H1 (cell line): ENCODE measurements around the gene RAB3A. TPM values are rescaled to one million over a fixed set of nuclear protein-coding genes. Genes with fewer than 3 reads are reported as not detected.

Experiments
- CHD7 ChIP-seq: fragments of 300-600 bp; sonication (generic); IDR thresholded peaks from 2 replicates; pipeline ENCODE4 v1.7.1; 2012; ENCODE audit warnings: low read length, moderate library complexity, mild to moderate bottlenecking, inconsistent platforms; ENCODE audit not compliant: insufficient replicate concordance
- polyA plus RNA-seq, 7 experiments: library from polyadenylated mRNA; depleted of rRNA in 3 of 7; stranded (reverse) in 5 of 7; unstranded in 2 of 7; fragments of >200 nt in 5 of 7; fragments of 200-250 nt in 2 of 7; gene quantifications; 1 replicate in 5 of 7; 2 replicates in 1 of 7; 4 replicates in 1 of 7; pipeline versions ENCODE4 v1.2.1 to v1.2.3, GENCODE V29; 2011 to 2013; ENCODE audit warnings: missing spikeins in 2 of 7, mixed read lengths in 2 of 7
- total RNA-seq: library from RNA; stranded (reverse); fragmentation: NEBNext Ultra II Directional; extraction: Animal tissue kit (Norgen Biotek cat#: 25700); gene quantifications from 2 replicates; pipeline ENCODE4 v1.2.1, GENCODE V29; 2021

The RAB3A gene
- total and polyA plus RNA-seq, 2 of the 8 experiments (the other 6 are each of a cell fraction or from before 2014, with no cell fraction given), result 13.6 to 14.2 TPM

- TF ChIP-seq CHD7, result peak; percentile 2
- TF ChIP-seq, all 59 proteins: peak for 3
These were observed 1.5 kb upstream of the RAB3A start (continued) for GRCh38 chr19:18205200-18205892.
